GM18505 (cell line): ENCODE measurements around the gene RPS5.

Experiments used
- ATAC-seq: cut with Tn5 transposase; IDR thresholded peaks from one replicate; pipeline ENCODE4 v1.9.1; 2021; ENCODE audit not compliant: unreplicated experiment
- POLR2A ChIP-seq: IDR thresholded peaks from 4 replicates; pipeline ENCODE4 v1.6.1; 2011; ENCODE audit warnings: borderline replicate concordance; ENCODE audit not compliant: insufficient read depth, insufficient read length; ENCODE audit errors: extremely low read depth

Gene RPS5

GRCh38 chr19:58385891-58386575 is 1.0 kb upstream of the RPS5 start:
- TF ChIP-seq POLR2A, result peak; percentile 53

GRCh38 chr19:58387338-58388174 is 487 bp downstream of the RPS5 start:
- no peak for TF ChIP-seq POLR2A
- ATAC-seq, result no peak

More at GRCh38 chr19:58385891-58386575, 1.0 kb upstream of the RPS5 start:
- peak; percentile 8 for ATAC-seq

- no peak for ATAC-seq
- TF ChIP-seq POLR2A, result no peak
These were observed 1.1 kb downstream of the RPS5 start for GRCh38 chr19:58388175-58388526.

- no peak for ATAC-seq
- no peak for TF ChIP-seq POLR2A
These were observed 6.1 kb downstream of the RPS5 start for GRCh38 chr19:58392945-58393724.

GRCh38 chr19:58393725-58394033 is 6.6 kb downstream of the RPS5 start:
- no peak for TF ChIP-seq POLR2A
- no peak for ATAC-seq

GRCh38 chr19:58394821-58395219 is 7.8 kb downstream of the RPS5 start:
- TF ChIP-seq POLR2A, result no peak
- ATAC-seq, result no peak

- TF ChIP-seq POLR2A, result peak; percentile 58
- no peak for ATAC-seq
These were observed 8.3 kb downstream of the RPS5 start, which contains the start of gene RNF225 for GRCh38 chr19:58395220-58395978. Gene RNF225 (plus strand): TSS chr19:58395656. CDS start chr19:58396090, 434 bp downstream.

- no peak for ATAC-seq
- no peak for TF ChIP-seq POLR2A
These were observed 9.0 kb downstream of the RPS5 start for GRCh38 chr19:58395979-58396627.

GRCh38 chr19:58396691-58397532 is 9.8 kb downstream of the RPS5 start:
- TF ChIP-seq POLR2A, result no peak
- no peak for ATAC-seq

GRCh38 chr19:58397533-58398037 is 10.5 kb downstream of the RPS5 start:
- TF ChIP-seq POLR2A, result no peak
- ATAC-seq, result no peak

- ATAC-seq, result no peak
- TF ChIP-seq POLR2A, result no peak
These were observed 11.0 kb downstream of the RPS5 start for GRCh38 chr19:58398087-58398486.

GRCh38 chr19:58398545-58398944 is 11.5 kb downstream of the RPS5 start:
- TF ChIP-seq POLR2A, result no peak
- ATAC-seq, result no peak

GRCh38 chr19:58399903-58400302 is 12.8 kb downstream of the RPS5 start:
- no peak for ATAC-seq
- TF ChIP-seq POLR2A, result no peak
